Fibroblast of villous mesenchyme (primary cell): ENCODE data around the gene COG5. TPM values are rescaled to one million over a fixed set of nuclear protein-coding genes. Genes with fewer than 3 reads are reported as not detected.

Experiments
- DNase-seq: peaks from one replicate; pipeline ENCODE4 v3.0.0-alpha.2; 2010; ENCODE audit warnings: low read depth
- H3K4me3 ChIP-seq: 2 replicates; pipeline ENCODE4 v1.5.1; 2011; ENCODE audit warnings: low read depth, mild to moderate bottlenecking, low read length
- total RNA-seq: library from RNA; depleted of rRNA; stranded (reverse); fragments of >200 nt; gene quantifications from 2 replicates; pipeline ENCODE4 v1.2.3, GENCODE V29; 2012
- TF ChIP-seq, protein P1 (sequence below): IDR thresholded peaks from 2 replicates; pipeline ENCODE4 v1.5.1; 2012; ENCODE audit warnings: low read depth, mild to moderate bottlenecking, low read length; ENCODE audit not compliant: insufficient read depth

COG5 gene
- total RNA-seq, 1 donor, result 32.0 TPM

- H3K4me3 ChIP-seq, result peak overlapping the region; percentile 79
- no peak for DNase-seq
- TF ChIP-seq, protein P1, sequence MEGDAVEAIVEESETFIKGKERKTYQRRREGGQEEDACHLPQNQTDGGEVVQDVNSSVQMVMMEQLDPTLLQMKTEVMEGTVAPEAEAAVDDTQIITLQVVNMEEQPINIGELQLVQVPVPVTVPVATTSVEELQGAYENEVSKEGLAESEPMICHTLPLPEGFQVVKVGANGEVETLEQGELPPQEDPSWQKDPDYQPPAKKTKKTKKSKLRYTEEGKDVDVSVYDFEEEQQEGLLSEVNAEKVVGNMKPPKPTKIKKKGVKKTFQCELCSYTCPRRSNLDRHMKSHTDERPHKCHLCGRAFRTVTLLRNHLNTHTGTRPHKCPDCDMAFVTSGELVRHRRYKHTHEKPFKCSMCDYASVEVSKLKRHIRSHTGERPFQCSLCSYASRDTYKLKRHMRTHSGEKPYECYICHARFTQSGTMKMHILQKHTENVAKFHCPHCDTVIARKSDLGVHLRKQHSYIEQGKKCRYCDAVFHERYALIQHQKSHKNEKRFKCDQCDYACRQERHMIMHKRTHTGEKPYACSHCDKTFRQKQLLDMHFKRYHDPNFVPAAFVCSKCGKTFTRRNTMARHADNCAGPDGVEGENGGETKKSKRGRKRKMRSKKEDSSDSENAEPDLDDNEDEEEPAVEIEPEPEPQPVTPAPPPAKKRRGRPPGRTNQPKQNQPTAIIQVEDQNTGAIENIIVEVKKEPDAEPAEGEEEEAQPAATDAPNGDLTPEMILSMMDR, result no peak
These were observed 492 bp downstream of the COG5 start for GRCh38 chr7:107563081-107563774.

GRCh38 chr7:107560898-107561516 is 2.7 kb downstream of the COG5 start:
- TF ChIP-seq, protein P1, result no peak
- DNase-seq, result no peak
- H3K4me3 ChIP-seq, result no peak overlapping the region

DNA sequence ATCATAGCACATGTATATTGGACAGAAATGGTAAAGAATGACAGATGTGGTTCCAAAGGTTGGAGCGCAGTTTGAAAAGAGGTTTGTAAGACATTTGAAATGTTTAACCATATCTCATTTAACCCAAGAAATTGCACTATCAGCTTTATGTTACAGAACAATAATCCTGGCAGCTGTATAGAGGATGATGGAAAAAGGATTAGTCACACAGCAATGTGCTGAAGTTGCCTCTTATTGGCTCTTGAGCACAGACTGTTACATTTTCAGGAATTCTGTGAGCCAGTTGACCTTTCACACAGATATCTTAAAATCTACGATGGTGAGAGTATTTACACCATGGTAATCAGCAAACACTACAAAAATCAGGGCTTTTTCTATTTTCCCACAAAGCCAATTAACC is 3.9 kb downstream of the COG5 start:
- TF ChIP-seq, protein P1, result no peak
- no peak overlapping the region for H3K4me3 ChIP-seq
- peak; percentile 55 for DNase-seq

DNA sequence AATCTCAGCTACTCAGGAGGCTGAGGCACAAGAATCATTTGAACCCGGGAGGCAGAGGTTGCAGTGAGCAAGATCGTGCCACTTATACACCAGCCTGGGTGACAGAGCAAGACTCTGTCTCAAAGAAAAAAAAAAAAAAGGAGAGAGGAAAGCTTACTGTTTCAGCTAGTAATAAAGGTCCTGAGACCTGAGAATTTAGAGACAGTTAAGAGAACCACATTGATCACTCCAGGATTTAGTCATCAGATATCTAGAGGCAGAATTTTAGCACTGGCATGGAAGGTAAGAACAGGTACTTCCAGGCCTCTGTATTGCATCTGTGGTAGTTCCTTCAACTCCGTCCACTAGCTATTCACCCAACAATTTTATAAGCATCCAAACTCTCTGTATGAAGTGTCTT is 7.8 kb downstream of the COG5 start:
- TF ChIP-seq, protein P1, result no peak
- DNase-seq, result no peak

GRCh38 chr7:107551936-107552335 is 11.8 kb downstream of the COG5 start:
- DNase-seq, result no peak
- no peak overlapping the region for H3K4me3 ChIP-seq
- TF ChIP-seq, protein P1, result no peak

More for the DNA sequence above, 7.8 kb downstream of the COG5 start:
- H3K4me3 ChIP-seq, result no peak overlapping the region

DNA sequence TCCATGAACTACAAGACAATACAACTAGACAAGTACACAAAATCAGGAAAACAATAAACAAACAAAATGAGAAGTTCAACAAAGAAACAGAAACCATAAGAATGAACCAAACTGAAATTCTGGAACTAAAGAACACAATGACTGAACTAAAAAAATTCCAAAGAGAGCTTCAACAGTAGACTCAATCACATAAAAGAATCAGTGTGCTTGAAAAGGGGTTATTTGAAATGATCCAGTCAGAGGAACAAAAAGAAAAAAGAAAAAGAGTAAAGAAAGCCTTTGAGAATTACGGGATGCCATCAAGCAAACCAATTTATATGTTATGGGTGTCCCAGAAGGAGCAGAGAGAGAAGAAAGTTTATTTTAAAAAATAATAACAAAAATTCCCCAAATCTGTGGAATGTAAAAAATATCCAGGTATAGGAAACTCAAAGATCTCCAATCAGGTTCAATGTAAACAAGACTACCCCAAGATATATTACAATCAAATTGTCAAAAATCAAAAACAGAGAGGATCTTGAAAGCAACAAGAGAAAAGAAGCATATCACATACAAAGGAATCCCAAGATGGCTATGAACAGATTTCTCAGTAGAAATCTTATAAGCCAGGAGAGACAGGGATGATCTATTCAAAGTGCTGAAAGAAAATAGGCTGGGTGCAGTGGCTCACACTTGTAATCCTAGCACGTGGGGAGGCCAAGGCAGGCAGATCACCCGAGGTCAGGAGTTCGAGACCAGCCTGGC is 18.7 kb downstream of the COG5 start:
- no peak overlapping the region for H3K4me3 ChIP-seq
- no peak for DNase-seq
- TF ChIP-seq, protein P1, result no peak
